Sigmoid colon (tissue), 7 donors: Measurements from ENCODE around the gene PFDN6. TPM values are rescaled to one million over a fixed set of nuclear protein-coding genes. Genes with fewer than 3 reads are reported as not detected.
"Not testable (repeated sequence)": the region's sequence is repeated elsewhere in the genome, so short reads cannot be mapped to it uniquely, and the experiment has no call there.

Experiments used
- DNase-seq: peaks from one replicate; pipeline ENCODE4 v3.0.0-alpha.2; 2019
- H3K27ac ChIP-seq, 4 donors: fragments of 200-600 bp; sonication (generic); one replicate each; pipeline ENCODE4 v1.5.1; 2016 to 2019; ENCODE audit warnings: mild to moderate bottlenecking in 1 of 4
- H3K27me3 ChIP-seq, 3 donors: fragments of 200-600 bp; sonication (generic); one replicate each; pipeline ENCODE4 v1.5.1; 2019; ENCODE audit warnings: mild to moderate bottlenecking in 1 of 3
- H3K36me3 ChIP-seq, 4 donors: fragments of 200-600 bp; sonication (generic); one replicate each; pipeline ENCODE4 v1.5.1; 2016 to 2019
- H3K4me1 ChIP-seq, 4 donors: fragments of 200-600 bp; sonication (generic); one replicate each; pipeline ENCODE4 v1.5.1; 2017 to 2019
- H3K4me3 ChIP-seq, 4 donors: fragments of 200-600 bp; sonication (generic); one replicate each; pipeline ENCODE4 v1.5.1; 2017 to 2019; ENCODE audit warnings: mild to moderate bottlenecking in 2 of 4, moderate library complexity in 1 of 4
- H3K9me3 ChIP-seq, 4 donors: fragments of 200-600 bp in 3 of 4; sonication (generic) in 3 of 4; one replicate each; pipeline versions ENCODE4 v1.5.1 to v1.6.1; 2013 to 2019
- EP300 ChIP-seq, 4 donors: sonication (generic); formaldehyde crosslinking; IDR thresholded peaks; one replicate each; pipeline ENCODE4 v1.6.1; 2017; ENCODE audit warnings: antibody characterized with exemption in 4 of 4
- POLR2A ChIP-seq, 2 donors: fragments of 450-650 bp; IDR thresholded peaks; one replicate each; pipeline ENCODE4 v1.6.1; 2016; ENCODE audit warnings: antibody characterized with exemption in 2 of 2, mild to moderate bottlenecking in 2 of 2, moderate library complexity in 2 of 2
- POLR2AphosphoS5 ChIP-seq, 4 donors: sonication (generic); formaldehyde crosslinking; IDR thresholded peaks; one replicate each; pipeline ENCODE4 v1.6.1; 2017; ENCODE audit warnings: antibody characterized with exemption in 4 of 4
- WGBS, 2 donors: extraction: QIAGEN DNeasy Blood & Tissue Kit; methylation state at CpG; one replicate each; pipeline ENCODE4 v1.1.7; 2013; 5-methylcytosine and 5-hydroxymethylcytosine counted together
- intact Hi-C: fragments of 100-400 bp; cut with DNase I; formaldehyde crosslinking; loops from one replicate; pipeline ENCODE4 v1.15.1; 2023
- polyA plus RNA-seq, 3 donors: library from polyadenylated mRNA; stranded (reverse); fragments of 200-250 nt; gene quantifications; one replicate each; pipeline ENCODE4 v1.2.3, GENCODE V29; 2013
- total RNA-seq, 4 donors: library from RNA; depleted of rRNA; stranded (reverse); fragments of >200 nt; gene quantifications; one replicate each; pipeline ENCODE4 v1.1.0, GENCODE V29; 2016
- TF ChIP-seq, protein P1 (sequence below), 4 experiments: fragments of 450-650 bp in 3 of 4; fragments of 200-600 bp in 1 of 4; IDR thresholded peaks; one replicate each; pipeline ENCODE4 v1.5.1; 2016 to 2019; ENCODE audit warnings: antibody characterized with exemption in 4 of 4, mild to moderate bottlenecking in 3 of 4, moderate library complexity in 2 of 4
- donor health status: healthy with polysubstance abuse.
- donor health status: Bipolar disorder and iron deficiency.
- donor health status: healthy.

PFDN6 gene
- total and polyA plus RNA-seq, 7 donors: 7.5 to 173 (median 56.1) TPM

DNA sequence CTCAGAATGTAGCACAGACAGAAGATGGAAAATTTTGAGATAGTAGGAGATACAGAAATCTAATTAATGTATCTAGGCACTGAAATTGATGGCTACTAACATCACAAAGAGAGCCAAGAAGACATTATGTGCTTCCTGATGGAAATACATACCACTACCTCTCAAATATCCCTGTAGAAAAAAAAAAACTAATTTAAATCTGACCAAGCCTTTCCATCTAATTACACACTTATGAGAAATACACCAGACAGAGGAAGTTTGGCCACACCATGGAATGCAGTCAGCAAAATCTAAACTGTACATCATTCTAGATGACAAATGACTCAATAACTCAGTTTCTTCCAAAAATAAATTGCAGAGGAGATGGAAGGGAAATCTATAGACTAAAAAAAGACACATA, 36.6 kb upstream of the PFDN6 start:
- H3K27ac ChIP-seq: no peak overlapping the region
- no peaks in the 10 kb centered on the region for H3K9me3 ChIP-seq
- intact Hi-C loops: no loop called here
- no peak for DNase-seq
- no peak overlapping the region for H3K4me3 ChIP-seq
- H3K27me3 ChIP-seq: no peaks in the 10 kb centered on the region
- H3K36me3 ChIP-seq: peaks cover 0 to 31% (median 8%) of the 10 kb centered on the region in 4 donors
- peaks cover 0 to 25% (median 21%) of the 10 kb centered on the region in 4 donors for H3K4me1 ChIP-seq
- TF ChIP-seq, protein P1, sequence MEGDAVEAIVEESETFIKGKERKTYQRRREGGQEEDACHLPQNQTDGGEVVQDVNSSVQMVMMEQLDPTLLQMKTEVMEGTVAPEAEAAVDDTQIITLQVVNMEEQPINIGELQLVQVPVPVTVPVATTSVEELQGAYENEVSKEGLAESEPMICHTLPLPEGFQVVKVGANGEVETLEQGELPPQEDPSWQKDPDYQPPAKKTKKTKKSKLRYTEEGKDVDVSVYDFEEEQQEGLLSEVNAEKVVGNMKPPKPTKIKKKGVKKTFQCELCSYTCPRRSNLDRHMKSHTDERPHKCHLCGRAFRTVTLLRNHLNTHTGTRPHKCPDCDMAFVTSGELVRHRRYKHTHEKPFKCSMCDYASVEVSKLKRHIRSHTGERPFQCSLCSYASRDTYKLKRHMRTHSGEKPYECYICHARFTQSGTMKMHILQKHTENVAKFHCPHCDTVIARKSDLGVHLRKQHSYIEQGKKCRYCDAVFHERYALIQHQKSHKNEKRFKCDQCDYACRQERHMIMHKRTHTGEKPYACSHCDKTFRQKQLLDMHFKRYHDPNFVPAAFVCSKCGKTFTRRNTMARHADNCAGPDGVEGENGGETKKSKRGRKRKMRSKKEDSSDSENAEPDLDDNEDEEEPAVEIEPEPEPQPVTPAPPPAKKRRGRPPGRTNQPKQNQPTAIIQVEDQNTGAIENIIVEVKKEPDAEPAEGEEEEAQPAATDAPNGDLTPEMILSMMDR (IDR thresholded peaks at IDR 0.05): no peak
- TF ChIP-seq POLR2A (IDR thresholded peaks at IDR 0.05) (no peak), EP300 (IDR thresholded peaks at IDR 0.05) (no peak), POLR2AphosphoS5 (IDR thresholded peaks at IDR 0.05) (no peak)

DNA sequence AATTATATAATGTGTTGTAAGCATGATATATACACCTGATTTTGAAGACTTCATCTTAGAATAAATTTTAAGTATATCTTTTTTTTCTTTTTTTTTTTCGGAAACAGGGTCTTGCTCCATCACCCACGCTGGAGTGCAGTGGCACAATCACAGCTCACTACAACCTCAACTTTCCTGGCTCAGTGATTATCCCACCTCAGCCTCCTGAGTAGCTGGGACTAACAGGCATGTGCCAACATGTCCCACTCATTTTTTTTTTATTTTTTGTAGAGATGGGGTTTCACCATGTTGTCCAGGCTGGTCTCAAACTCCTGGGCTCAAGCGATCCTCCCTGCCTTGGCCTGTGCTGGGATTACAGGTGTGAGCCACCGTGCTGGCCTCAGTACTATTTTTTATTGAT, 34.8 kb upstream of the PFDN6 start:
- DNase-seq: peak; percentile 12
- H3K27me3 ChIP-seq: no peaks in the 10 kb centered on the region
- no peak overlapping the region for H3K27ac ChIP-seq
- no peak overlapping the region for H3K4me3 ChIP-seq
- TF ChIP-seq POLR2A (IDR thresholded peaks at IDR 0.05): no peak
- no peak for TF ChIP-seq POLR2AphosphoS5 (IDR thresholded peaks at IDR 0.05)
- TF ChIP-seq, protein P1 (IDR thresholded peaks at IDR 0.05): no peak
- TF ChIP-seq EP300 (IDR thresholded peaks at IDR 0.05): no peak
- H3K4me1 ChIP-seq: peaks cover 0 to 12% (median 12%) of the 10 kb centered on the region in 4 donors
- no peaks in the 10 kb centered on the region for H3K9me3 ChIP-seq
- peaks cover 0 to 46% (median 10%) of the 10 kb centered on the region in 4 donors for H3K36me3 ChIP-seq
- intact Hi-C loops: no loop called here
- 95 to 97% methylated on average over 4 of the region's 4 CpGs for WGBS, 2 donors

DNA sequence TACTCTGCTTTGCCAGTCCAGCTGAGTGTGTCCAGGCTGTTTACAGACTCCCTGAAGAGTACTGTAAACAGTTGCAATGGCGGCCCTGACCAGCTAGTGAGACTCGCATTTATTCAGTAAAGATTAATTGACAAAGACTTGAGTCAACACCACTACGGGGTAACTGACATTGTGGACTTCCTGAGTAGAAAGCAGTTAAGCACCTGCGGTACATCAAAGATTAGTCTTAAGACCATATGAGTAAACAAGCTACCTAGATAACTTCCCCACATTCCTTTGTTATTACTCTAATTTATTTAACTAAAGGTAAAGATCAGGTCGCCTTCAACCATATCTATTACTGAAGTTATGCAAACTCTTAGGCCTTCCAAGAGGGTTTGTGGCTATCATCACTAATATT, 30.4 kb upstream of the PFDN6 start:
- peaks cover 8 to 68% (median 18%) of the 10 kb centered on the region in 4 donors for H3K36me3 ChIP-seq
- DNase-seq: no peak
- intact Hi-C loops: no loop called here
- 89 to 93% methylated on average over 5 of the region's 5 CpGs for WGBS, 2 donors
- H3K27me3 ChIP-seq: no peaks in the 10 kb centered on the region
- no peaks in the 10 kb centered on the region for H3K4me1 ChIP-seq
- H3K4me3 ChIP-seq: no peak overlapping the region
- TF ChIP-seq, protein P1 (IDR thresholded peaks at IDR 0.05): no peak
- no peaks in the 10 kb centered on the region for H3K9me3 ChIP-seq
- no peak overlapping the region for H3K27ac ChIP-seq

DNA sequence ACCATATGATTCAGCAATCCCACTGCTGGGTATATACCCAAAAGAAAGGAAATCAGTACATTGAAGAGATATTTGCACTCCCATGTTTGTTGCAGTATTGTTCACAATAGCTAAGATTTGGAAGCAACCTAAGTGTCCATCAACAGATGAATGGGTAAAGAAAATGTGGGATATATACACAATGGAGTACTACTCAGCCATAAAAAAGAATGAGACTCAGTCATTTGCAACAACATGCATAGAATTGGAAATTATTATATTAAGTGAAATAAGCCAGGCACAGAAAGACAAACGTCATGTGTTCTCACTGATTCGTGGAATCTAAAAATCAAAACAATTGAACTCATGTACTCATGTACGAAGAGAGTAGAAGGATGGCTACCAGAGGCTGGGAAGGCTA, 26.9 kb upstream of the PFDN6 start:
- H3K27ac ChIP-seq, DNase-seq, H3K27me3 ChIP-seq, intact Hi-C loops, H3K9me3 ChIP-seq, H3K4me1 ChIP-seq, H3K4me3 ChIP-seq: not testable (repeated sequence)
- H3K36me3 ChIP-seq: peaks cover 18 to 94% (median 40%) of the 10 kb centered on the region in 4 donors
- 97 to 98% methylated on average over 3 of the region's 3 CpGs for WGBS, 2 donors

DNA sequence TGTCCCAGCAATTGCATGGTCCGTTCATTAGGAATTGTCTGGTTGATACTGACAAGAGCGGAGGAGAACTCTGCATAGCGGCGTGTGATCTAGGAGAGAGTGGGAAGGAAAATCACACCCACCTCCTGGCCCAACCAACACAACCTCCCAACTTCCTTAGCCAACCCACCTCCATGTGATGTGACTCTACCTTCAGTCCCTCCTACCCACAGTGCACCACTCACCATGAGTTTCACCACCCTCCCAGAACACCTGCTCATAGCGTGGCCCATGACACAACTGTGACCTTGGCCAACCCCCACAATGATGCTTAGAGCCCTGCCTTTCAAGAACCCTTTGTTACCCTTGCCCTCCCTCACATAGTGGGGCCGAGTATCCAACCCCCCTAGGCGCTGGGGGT, 25.4 kb upstream of the PFDN6 start:
- Histone ChIP-seq H3K4me1 (no peaks in the 10 kb centered on the region), H3K27ac (no peak overlapping the region), H3K9me3 (no peaks in the 10 kb centered on the region), H3K27me3 (no peaks in the 10 kb centered on the region), H3K36me3 (peaks cover 24 to 97% (median 49%) of the 10 kb centered on the region in 4 donors), H3K4me3 (no peak overlapping the region)
- DNase-seq: no peak
- 86 to 88% methylated on average over 7 of the region's 7 CpGs for WGBS, 2 donors
- intact Hi-C loops: no loop called here
- TF ChIP-seq, protein P1 (IDR thresholded peaks at IDR 0.05): no peak
- TF ChIP-seq EP300 (IDR thresholded peaks at IDR 0.05): no peak
